Body of pancreas (tissue), 4 donors: Measurements from ENCODE around the gene BLOC1S6.

Experiments
- POLR2A ChIP-seq, 3 donors: fragments of 450-650 bp; IDR thresholded peaks; one replicate each; pipeline ENCODE4 v1.6.1; 2016; ENCODE audit warnings: antibody characterized with exemption in 3 of 3, mild to moderate bottlenecking in 2 of 3
- TF ChIP-seq, protein P1 (sequence below), 7 experiments: fragments of 450-650 bp in 4 of 7; fragments of 200-600 bp in 3 of 7; sonication (generic) in 3 of 7; IDR thresholded peaks; one replicate each; pipeline ENCODE4 v1.5.1; 2016 to 2019; ENCODE audit warnings: antibody characterized with exemption in 7 of 7

DNA sequence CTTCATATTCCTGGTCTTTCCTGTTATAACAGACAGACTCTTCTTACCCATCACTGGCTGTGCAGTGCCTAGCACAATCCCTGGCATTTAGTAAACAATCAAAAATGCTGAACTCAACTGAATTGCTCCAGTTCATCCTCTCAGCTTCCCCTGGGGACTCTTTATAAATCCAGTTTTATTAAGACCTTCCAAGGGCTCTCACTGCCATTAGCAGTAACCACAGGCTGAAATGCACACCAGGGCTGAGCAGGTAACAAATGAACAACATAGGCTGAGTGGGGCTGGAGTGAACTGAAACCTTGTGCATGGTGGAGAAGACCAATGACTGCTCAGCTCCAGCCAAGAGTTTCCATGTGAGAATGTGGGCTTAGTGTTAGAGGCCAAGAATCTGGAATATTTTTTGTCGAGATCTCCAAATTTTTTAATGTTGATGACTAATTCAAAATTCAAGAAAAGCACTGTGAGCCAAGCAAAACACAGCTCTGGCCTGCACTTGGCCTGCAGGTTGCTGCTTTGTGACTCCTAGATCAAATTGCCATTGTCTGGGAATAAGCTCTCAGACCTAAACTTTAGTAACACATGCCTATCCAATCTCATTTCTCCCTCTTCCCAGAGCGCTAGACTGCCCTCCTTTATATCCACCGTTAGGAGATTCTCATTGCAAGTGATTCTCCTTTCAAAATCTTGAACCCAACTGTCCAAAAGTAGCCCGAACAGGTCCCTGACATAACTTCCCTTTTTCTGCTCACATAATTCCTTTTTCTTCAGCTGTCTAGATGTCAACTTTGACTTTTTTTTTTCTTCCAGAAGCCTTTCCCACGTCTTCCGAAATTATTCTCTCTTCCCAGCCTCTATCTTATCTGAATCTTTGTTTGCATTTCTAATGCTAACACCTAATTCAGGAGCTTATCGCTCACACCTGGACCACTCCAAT is 55.1 kb downstream of the BLOC1S6 start:
- TF ChIP-seq, protein P1, sequence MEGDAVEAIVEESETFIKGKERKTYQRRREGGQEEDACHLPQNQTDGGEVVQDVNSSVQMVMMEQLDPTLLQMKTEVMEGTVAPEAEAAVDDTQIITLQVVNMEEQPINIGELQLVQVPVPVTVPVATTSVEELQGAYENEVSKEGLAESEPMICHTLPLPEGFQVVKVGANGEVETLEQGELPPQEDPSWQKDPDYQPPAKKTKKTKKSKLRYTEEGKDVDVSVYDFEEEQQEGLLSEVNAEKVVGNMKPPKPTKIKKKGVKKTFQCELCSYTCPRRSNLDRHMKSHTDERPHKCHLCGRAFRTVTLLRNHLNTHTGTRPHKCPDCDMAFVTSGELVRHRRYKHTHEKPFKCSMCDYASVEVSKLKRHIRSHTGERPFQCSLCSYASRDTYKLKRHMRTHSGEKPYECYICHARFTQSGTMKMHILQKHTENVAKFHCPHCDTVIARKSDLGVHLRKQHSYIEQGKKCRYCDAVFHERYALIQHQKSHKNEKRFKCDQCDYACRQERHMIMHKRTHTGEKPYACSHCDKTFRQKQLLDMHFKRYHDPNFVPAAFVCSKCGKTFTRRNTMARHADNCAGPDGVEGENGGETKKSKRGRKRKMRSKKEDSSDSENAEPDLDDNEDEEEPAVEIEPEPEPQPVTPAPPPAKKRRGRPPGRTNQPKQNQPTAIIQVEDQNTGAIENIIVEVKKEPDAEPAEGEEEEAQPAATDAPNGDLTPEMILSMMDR (IDR thresholded peaks at IDR 0.05) = no peak
- no peak for TF ChIP-seq POLR2A (IDR thresholded peaks at IDR 0.05)
